ENCODE measurements around the gene LRRC75B. TPM values are rescaled to one million over a fixed set of nuclear protein-coding genes. Genes with fewer than 3 reads are reported as not detected.

The LRRC75B gene
- total and polyA plus RNA-seq, 2 of the 13 experiments (the other 11 are each of a cell fraction or from before 2014, with no cell fraction given), result 11.8 to 34.8 TPM

- TF ChIP-seq ZGPAT (CRISPR knock-in tag; IDR thresholded peaks at IDR 0.05) (0 out of 2 replicates have a peak, but pooled peaks have one; percentile 21), ZNF792 (CRISPR knock-in tag; IDR thresholded peaks at IDR 0.05) (0 out of 2 replicates have a peak, but pooled peaks have one; percentile 12), RFX3 (CRISPR knock-in tag; IDR thresholded peaks at IDR 0.05) (no peak), SP2 (CRISPR knock-in tag; IDR thresholded peaks at IDR 0.05) (no peak), UBTF (CRISPR knock-in tag; IDR thresholded peaks at IDR 0.05) (peak; percentile 60), SRSF9 (IDR thresholded peaks at IDR 0.05; ENCODE audit: borderline replicate concordance, insufficient read depth, low read depth, low read length, poor library complexity, severe bottlenecking) (no peak), JDP2 (CRISPR knock-in tag; IDR thresholded peaks at IDR 0.05; ENCODE audit: borderline replicate concordance) (no peak), SAP130 (CRISPR knock-in tag; IDR thresholded peaks at IDR 0.05; ENCODE audit: low read depth) (peak; percentile 39; the same call in 1 of the 2 replicates), ZNF296 (CRISPR knock-in tag; conservative IDR thresholded peaks at IDR 0.05) (peak; percentile 84; the same call in 1 of the 2 replicates), ZBTB7B (CRISPR knock-in tag; IDR thresholded peaks at IDR 0.05) (peak; percentile 45; the same call in 1 of the 2 replicates), CBX2 (IDR thresholded peaks at IDR 0.05; ENCODE audit: low read depth, low read length) (no peak), CBX2 (CRISPR knock-in tag; IDR thresholded peaks at IDR 0.05; ENCODE audit: low read depth) (no peak), TOE1 (CRISPR knock-in tag; IDR thresholded peaks at IDR 0.05) (no peak), NR2C2 (CRISPR knock-in tag; IDR thresholded peaks at IDR 0.05; ENCODE audit: borderline replicate concordance) (no peak), ZNF784 (CRISPR knock-in tag; IDR thresholded peaks at IDR 0.05; ENCODE audit: borderline replicate concordance) (no peak), DMTF1 (CRISPR knock-in tag; IDR thresholded peaks at IDR 0.05) (no peak), ATF3 (CRISPR knock-in tag; IDR thresholded peaks at IDR 0.05) (0 out of 2 replicates have a peak, but pooled peaks have one; percentile 8), THAP9 (CRISPR knock-in tag; IDR thresholded peaks at IDR 0.05; ENCODE audit: borderline replicate concordance) (peak; percentile 47; the same call in 1 of the 2 replicates)
Measured at GRCh38 chr22:24583221-24584165, 9.4 kb downstream of the LRRC75B start (continued).

Measured in HepG2 (cell line).